LNCAP (cell line): ENCODE data around the gene ZNF780B.

Experiments used
- TF ChIP-seq, protein P1 (sequence below): fragments of 450-650 bp; IDR thresholded peaks from 2 replicates; pipeline ENCODE4 v1.5.1; 2017; ENCODE audit warnings: mild to moderate bottlenecking

The ZNF780B gene

DNA sequence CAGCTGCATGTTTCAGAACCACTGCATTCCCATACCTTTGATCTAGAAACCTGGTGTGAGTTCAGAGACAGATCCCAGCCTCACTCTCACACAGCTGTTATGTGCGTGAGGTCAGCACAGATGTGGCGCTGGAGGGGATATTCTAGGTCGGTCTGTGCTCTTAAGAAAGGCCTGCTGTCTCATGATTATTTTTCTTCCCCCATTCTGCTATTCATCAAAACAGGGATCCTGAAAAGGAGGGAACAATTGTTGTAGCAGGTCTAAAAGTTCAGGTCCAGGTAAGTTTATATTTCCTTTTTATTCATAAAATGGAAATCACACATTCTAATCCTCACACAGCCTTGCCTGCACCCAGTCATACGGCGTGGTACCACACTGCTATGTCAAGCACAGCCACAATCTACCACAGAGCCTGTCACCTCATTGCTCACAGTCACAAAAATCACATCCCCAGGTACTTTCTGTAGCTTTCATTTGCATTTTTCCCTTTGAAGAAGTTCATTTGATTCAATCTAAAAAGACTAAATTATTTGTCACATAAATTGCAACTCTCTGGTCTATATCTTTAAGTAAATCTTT lies 58.3 kb downstream of the ZNF780B start:
- TF ChIP-seq, protein P1, sequence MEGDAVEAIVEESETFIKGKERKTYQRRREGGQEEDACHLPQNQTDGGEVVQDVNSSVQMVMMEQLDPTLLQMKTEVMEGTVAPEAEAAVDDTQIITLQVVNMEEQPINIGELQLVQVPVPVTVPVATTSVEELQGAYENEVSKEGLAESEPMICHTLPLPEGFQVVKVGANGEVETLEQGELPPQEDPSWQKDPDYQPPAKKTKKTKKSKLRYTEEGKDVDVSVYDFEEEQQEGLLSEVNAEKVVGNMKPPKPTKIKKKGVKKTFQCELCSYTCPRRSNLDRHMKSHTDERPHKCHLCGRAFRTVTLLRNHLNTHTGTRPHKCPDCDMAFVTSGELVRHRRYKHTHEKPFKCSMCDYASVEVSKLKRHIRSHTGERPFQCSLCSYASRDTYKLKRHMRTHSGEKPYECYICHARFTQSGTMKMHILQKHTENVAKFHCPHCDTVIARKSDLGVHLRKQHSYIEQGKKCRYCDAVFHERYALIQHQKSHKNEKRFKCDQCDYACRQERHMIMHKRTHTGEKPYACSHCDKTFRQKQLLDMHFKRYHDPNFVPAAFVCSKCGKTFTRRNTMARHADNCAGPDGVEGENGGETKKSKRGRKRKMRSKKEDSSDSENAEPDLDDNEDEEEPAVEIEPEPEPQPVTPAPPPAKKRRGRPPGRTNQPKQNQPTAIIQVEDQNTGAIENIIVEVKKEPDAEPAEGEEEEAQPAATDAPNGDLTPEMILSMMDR: no peak

GRCh38 chr19:39996811-39997637 lies 59.0 kb downstream of the ZNF780B start, which contains the start of gene ZNF546:
TSS of gene ZNF546 (plus strand) at chr19:39997060. CDS start at chr19:39998327, 1,267 bp downstream.
- TF ChIP-seq, protein P1: no peak

- TF ChIP-seq, protein P1: no peak
Measured at GRCh38 chr19:39996218-39996810, 59.7 kb downstream of the ZNF780B start.

DNA sequence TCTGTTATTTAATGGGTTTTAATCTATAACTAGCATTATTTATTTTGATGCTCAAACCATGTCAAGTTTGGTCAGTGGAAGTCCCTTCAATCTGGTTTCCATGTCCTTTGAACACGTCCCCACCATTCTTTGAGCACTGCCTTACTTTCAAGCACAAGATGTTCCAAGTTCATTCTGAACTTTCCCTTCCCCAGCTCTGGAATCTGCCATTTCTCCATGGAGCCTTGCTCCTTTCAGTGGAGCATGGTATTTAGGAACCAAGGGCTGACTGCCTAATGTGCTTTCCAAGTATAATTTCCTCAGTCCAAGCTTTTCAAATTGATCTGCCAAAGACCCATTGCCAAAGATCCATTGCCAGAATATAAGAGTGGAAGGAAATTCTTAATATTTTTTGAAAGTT lies 60.2 kb downstream of the ZNF780B start:
- TF ChIP-seq, protein P1: no peak

DNA sequence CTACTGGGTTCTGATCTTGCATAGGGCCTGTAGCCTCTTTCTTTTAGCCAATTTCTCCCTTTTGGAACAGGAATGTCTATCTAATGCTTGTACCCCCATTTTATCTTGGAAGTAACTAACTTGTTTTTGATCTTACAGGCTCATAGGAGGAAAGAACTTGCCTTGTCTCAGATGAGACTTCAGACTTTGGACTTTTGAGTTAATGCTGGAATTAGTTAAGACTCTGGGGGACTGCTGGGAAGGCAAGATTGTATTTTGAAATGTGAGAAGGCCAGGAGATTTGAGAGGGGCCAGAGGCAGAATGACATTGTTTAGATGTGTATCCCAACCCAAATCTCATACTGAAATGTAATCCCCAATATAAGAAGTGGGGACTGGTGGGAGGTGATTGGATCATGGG lies 61.7 kb downstream of the ZNF780B start:
- TF ChIP-seq, protein P1: no peak

- TF ChIP-seq, protein P1: no peak
Measured at GRCh38 chr19:39993605-39994004, 62.4 kb downstream of the ZNF780B start.

GRCh38 chr19:39987596-39987995 lies 68.4 kb downstream of the ZNF780B start:
- TF ChIP-seq, protein P1: no peak
